GM21526 (cell line): Measurements from ENCODE around the gene MEGF11.
A peak's percentile ranks its signal among the peaks of the same experiment; 100 is the strongest.
"Not testable (repeated sequence)": the region's sequence is repeated elsewhere in the genome, so short reads cannot be mapped to it uniquely, and the experiment has no call there.

Source experiments
- ATAC-seq: cut with Tn5 transposase; IDR thresholded peaks from one replicate; pipeline ENCODE4 v1.9.1; 2021; ENCODE audit warnings: moderate library complexity; ENCODE audit not compliant: unreplicated experiment, low FRiP score

MEGF11 gene

GRCh38 chr15:65885668-65886218 lies 367.8 kb downstream of the MEGF11 start:
- ATAC-seq: no peak

GRCh38 chr15:65884511-65884910 lies 369.0 kb downstream of the MEGF11 start:
- ATAC-seq: no peak

GRCh38 chr15:65883571-65883970 lies 370.0 kb downstream of the MEGF11 start:
- ATAC-seq: no peak

- no peak for ATAC-seq
Observed at GRCh38 chr15:65881766-65882434, 371.6 kb downstream of the MEGF11 start.

GRCh38 chr15:65877749-65878148 lies 375.8 kb downstream of the MEGF11 start:
- ATAC-seq: no peak

GRCh38 chr15:65875458-65875857 lies 378.1 kb downstream of the MEGF11 start:
- no peak for ATAC-seq

- no peak for ATAC-seq
Observed at GRCh38 chr15:65873256-65873655, 380.3 kb downstream of the MEGF11 start.

- not testable (repeated sequence) for ATAC-seq
Observed at GRCh38 chr15:65872596-65872995, 381.0 kb downstream of the MEGF11 start.

- not testable (repeated sequence) for ATAC-seq
Observed at GRCh38 chr15:65871886-65872285, 381.7 kb downstream of the MEGF11 start.

GRCh38 chr15:65870889-65871533 lies 382.5 kb downstream of the MEGF11 start:
- ATAC-seq: no peak

GRCh38 chr15:65869954-65870871 lies 383.3 kb downstream of the MEGF11 start:
- ATAC-seq: no peak

GRCh38 chr15:65869126-65869953 lies 384.2 kb downstream of the MEGF11 start, which contains the start of gene RAB11A:
Gene RAB11A, plus strand, starts transcription at chr15:65869491. Its CDS starts 95 bp downstream, at chr15:65869586.
- ATAC-seq: peak; percentile 83

GRCh38 chr15:65868546-65869125 lies 384.9 kb downstream of the MEGF11 start:
- ATAC-seq: no peak

- not testable (repeated sequence) for ATAC-seq
Observed at GRCh38 chr15:65867933-65868332, 385.6 kb downstream of the MEGF11 start.

- ATAC-seq: no peak
Observed at GRCh38 chr15:65867244-65867643, 386.3 kb downstream of the MEGF11 start.

GRCh38 chr15:65863106-65863505 lies 390.4 kb downstream of the MEGF11 start:
- ATAC-seq: no peak

- ATAC-seq: no peak
Observed at GRCh38 chr15:65862682-65863081, 390.9 kb downstream of the MEGF11 start.

GRCh38 chr15:65857718-65858402 lies 395.7 kb downstream of the MEGF11 start:
- no peak for ATAC-seq
